ENCODE data around the gene NEDD4L. TPM values are rescaled to one million over a fixed set of nuclear protein-coding genes. Genes with fewer than 3 reads are reported as not detected.

NEDD4L gene
- total and polyA plus RNA-seq, 2 donors (not counting 1 experiment from before 2014, with no cell fraction given): 10.3 to 25.7 TPM

DNA sequence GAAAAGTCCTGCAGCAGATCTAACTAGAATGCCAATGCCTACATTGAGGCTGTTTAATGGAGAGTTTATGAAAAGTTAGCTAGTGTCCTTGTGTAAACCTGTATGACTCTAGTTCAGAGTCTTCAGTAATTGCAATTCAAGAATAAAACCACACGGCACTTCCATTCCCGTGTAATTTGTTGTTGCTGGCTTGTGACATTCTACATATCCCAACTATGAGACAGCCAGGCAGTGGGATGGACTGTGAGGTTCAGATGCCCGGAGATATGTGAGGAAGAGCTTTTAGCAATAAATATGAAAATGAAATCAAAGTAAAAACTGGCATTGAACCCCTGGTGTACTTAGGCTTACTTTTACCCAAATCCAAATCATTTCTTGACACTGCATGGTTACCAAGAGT, 263.4 kb downstream of the NEDD4L start:
- Histone ChIP-seq H3K4me2 (replicated peaks; ENCODE audit: low read depth, low read length, poor library complexity, severe bottlenecking) (no peak overlapping the region), H4K20me1 (ENCODE audit: control insufficient read depth, insufficient read depth, low read length, poor library complexity, severe bottlenecking) (no peaks in the 10 kb centered on the region), H3K79me2 (ENCODE audit: control insufficient read depth, insufficient read depth, low read length) (no peaks in the 10 kb centered on the region), H3K27me3 (replicated peaks in 1 of 4; ENCODE audit: control extremely low read depth in 1 of 4, control insufficient read depth in 3 of 4, insufficient read depth in 4 of 4, low read length in 3 of 4) (no peaks in the 10 kb centered on the region), H3K36me3 (replicated peaks in 1 of 2; ENCODE audit: control extremely low read depth in 1 of 2, control insufficient read depth in 1 of 2, extremely low read depth in 1 of 2, insufficient read depth in 2 of 2, low read length in 1 of 2) (no peaks in the 10 kb centered on the region), H3K4me3 (ENCODE audit: control extremely low read depth in 1 of 5, extremely low read depth in 1 of 5, insufficient read depth in 1 of 5, low read depth in 2 of 5, low read length in 4 of 5) (no peak overlapping the region), H3K9ac (ENCODE audit: low read length) (no peak overlapping the region), H3K27ac (ENCODE audit: low read length in 2 of 2) (no peak overlapping the region), H2AFZ (ENCODE audit: insufficient read depth, low read depth, low read length, poor library complexity, severe bottlenecking) (no peak overlapping the region), H3K9me3 (ENCODE audit: control extremely low read depth in 1 of 3, control insufficient read depth in 2 of 3, insufficient read depth in 1 of 3, low read length in 2 of 3) (peaks cover 0 to 13% (median 8%) of the 10 kb centered on the region in 3 donors), H3K4me1 (ENCODE audit: control insufficient read depth in 2 of 2, insufficient read depth in 2 of 2, low read length in 2 of 2) (peaks cover 5 to 7% of the 10 kb centered on the region in 2 donors)
- Mint-ChIP-seq H3K4me1 (peaks cover 30% of the 10 kb centered on the region), H3K27me3 (no peaks in the 10 kb centered on the region), H3K9me3 (ENCODE audit: insufficient read depth) (peaks cover 2% of the 10 kb centered on the region), H3K4me3 (no peak overlapping the region), H3K27ac (no peak overlapping the region)
- WGBS (ENCODE audit: insufficient coverage): no CpG with 5 or more reads among the region's 3 CpGs
- CTCF ChIA-PET: no interaction called here
- ATAC-seq (ENCODE audit: low read depth) (no peak), DNase-seq (no peak)
- POLR2A ChIA-PET: no interaction called here
- TF ChIP-seq, protein P1, sequence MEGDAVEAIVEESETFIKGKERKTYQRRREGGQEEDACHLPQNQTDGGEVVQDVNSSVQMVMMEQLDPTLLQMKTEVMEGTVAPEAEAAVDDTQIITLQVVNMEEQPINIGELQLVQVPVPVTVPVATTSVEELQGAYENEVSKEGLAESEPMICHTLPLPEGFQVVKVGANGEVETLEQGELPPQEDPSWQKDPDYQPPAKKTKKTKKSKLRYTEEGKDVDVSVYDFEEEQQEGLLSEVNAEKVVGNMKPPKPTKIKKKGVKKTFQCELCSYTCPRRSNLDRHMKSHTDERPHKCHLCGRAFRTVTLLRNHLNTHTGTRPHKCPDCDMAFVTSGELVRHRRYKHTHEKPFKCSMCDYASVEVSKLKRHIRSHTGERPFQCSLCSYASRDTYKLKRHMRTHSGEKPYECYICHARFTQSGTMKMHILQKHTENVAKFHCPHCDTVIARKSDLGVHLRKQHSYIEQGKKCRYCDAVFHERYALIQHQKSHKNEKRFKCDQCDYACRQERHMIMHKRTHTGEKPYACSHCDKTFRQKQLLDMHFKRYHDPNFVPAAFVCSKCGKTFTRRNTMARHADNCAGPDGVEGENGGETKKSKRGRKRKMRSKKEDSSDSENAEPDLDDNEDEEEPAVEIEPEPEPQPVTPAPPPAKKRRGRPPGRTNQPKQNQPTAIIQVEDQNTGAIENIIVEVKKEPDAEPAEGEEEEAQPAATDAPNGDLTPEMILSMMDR (IDR thresholded peaks at IDR 0.05): no peak
- no peak for TF ChIP-seq EZH2 (IDR thresholded peaks at IDR 0.05; ENCODE audit: borderline replicate concordance, insufficient read depth, low read depth, low read length, poor library complexity, severe bottlenecking)
- intact Hi-C loops (cut with micrococcal nuclease): no loop called here

DNA sequence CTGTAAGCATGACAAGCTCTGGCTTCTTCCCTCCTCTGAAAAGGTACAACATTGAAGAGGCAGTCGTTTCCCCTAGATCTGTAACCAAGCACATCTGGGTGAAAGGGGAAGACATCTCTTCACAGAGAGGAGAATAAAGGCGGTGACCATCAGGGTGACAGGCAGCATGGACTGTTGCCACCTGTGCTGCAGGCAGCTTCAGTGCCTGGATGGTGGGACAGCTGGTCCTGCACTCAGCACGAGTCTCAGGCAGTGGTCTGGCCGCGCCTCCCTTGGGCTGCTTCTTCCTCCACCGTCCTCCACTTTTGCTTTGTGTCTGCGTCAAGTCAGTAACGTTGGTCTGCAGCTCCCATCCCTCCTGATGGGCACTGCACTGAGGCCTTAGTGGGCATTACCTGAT, 264.4 kb downstream of the NEDD4L start:
- ATAC-seq (ENCODE audit: low read depth) (no peak), DNase-seq (no peak)
- POLR2A ChIA-PET: no interaction called here
- H3K4me3 Mint-ChIP-seq: no peak overlapping the region
- H3K9me3 ChIP-seq (ENCODE audit: control extremely low read depth in 1 of 3, control insufficient read depth in 2 of 3, insufficient read depth in 1 of 3, low read length in 2 of 3): peaks cover 0 to 13% (median 8%) of the 10 kb centered on the region in 3 donors
- H2AFZ ChIP-seq (ENCODE audit: insufficient read depth, low read depth, low read length, poor library complexity, severe bottlenecking): no peak overlapping the region
- H3K27me3 ChIP-seq (replicated peaks in 1 of 4; ENCODE audit: control extremely low read depth in 1 of 4, control insufficient read depth in 3 of 4, insufficient read depth in 4 of 4, low read length in 3 of 4): no peaks in the 10 kb centered on the region
- TF ChIP-seq EZH2 (IDR thresholded peaks at IDR 0.05; ENCODE audit: borderline replicate concordance, insufficient read depth, low read depth, low read length, poor library complexity, severe bottlenecking): no peak
- TF ChIP-seq, protein P1 (IDR thresholded peaks at IDR 0.05): no peak
- H3K4me1 Mint-ChIP-seq: peaks cover 23% of the 10 kb centered on the region
- H3K27me3 Mint-ChIP-seq: no peaks in the 10 kb centered on the region
- no peaks in the 10 kb centered on the region for H3K36me3 ChIP-seq (replicated peaks in 1 of 2; ENCODE audit: control extremely low read depth in 1 of 2, control insufficient read depth in 1 of 2, extremely low read depth in 1 of 2, insufficient read depth in 2 of 2, low read length in 1 of 2)
- no peak overlapping the region for H3K27ac Mint-ChIP-seq
- H4K20me1 ChIP-seq (ENCODE audit: control insufficient read depth, insufficient read depth, low read length, poor library complexity, severe bottlenecking): no peaks in the 10 kb centered on the region
- H3K4me2 ChIP-seq (replicated peaks; ENCODE audit: low read depth, low read length, poor library complexity, severe bottlenecking): no peak overlapping the region
- no peak overlapping the region for H3K27ac ChIP-seq (ENCODE audit: low read length in 2 of 2)
- no peak overlapping the region for H3K9ac ChIP-seq (ENCODE audit: low read length)
- peaks cover 2% of the 10 kb centered on the region for H3K9me3 Mint-ChIP-seq (ENCODE audit: insufficient read depth)
- intact Hi-C loops (cut with micrococcal nuclease): no loop called here
- 97% methylated on average over 7 of the region's 8 CpGs for WGBS (ENCODE audit: insufficient coverage)
- CTCF ChIA-PET: no interaction called here
- peaks cover 2 to 7% of the 10 kb centered on the region in 2 donors for H3K4me1 ChIP-seq (ENCODE audit: control insufficient read depth in 2 of 2, insufficient read depth in 2 of 2, low read length in 2 of 2)
- no peaks in the 10 kb centered on the region for H3K79me2 ChIP-seq (ENCODE audit: control insufficient read depth, insufficient read depth, low read length)
- H3K4me3 ChIP-seq (ENCODE audit: control extremely low read depth in 1 of 5, extremely low read depth in 1 of 5, insufficient read depth in 1 of 5, low read depth in 2 of 5, low read length in 4 of 5): no peak overlapping the region

All from B cell (primary cell).